Measurements from ENCODE around the gene CRK.

The CRK gene

DNA sequence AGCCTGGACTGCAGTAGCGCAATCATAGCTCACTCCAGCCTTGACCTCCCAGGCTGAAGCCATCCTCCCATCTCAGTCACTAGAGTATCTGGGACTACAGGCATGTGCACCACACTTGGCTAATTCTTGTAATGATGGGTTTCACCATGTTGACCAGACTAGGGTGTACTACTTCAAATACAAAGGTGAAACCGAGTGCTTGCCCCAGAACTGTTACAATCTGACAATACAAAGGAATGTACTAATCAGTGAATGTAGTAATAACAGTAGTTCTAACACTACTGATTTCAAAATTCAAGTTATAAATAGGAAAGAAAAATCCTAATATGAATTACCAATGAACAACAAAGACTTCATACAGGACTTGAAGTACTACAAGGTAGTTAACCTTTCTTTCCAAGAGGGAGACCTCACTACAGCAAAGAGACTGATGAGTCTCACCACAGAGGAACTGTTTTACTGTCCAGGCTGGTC, 24.4 kb downstream of the CRK start:
- no peak overlapping the region for H3K27ac ChIP-seq (replicated peaks)
- TF ChIP-seq, protein P1, sequence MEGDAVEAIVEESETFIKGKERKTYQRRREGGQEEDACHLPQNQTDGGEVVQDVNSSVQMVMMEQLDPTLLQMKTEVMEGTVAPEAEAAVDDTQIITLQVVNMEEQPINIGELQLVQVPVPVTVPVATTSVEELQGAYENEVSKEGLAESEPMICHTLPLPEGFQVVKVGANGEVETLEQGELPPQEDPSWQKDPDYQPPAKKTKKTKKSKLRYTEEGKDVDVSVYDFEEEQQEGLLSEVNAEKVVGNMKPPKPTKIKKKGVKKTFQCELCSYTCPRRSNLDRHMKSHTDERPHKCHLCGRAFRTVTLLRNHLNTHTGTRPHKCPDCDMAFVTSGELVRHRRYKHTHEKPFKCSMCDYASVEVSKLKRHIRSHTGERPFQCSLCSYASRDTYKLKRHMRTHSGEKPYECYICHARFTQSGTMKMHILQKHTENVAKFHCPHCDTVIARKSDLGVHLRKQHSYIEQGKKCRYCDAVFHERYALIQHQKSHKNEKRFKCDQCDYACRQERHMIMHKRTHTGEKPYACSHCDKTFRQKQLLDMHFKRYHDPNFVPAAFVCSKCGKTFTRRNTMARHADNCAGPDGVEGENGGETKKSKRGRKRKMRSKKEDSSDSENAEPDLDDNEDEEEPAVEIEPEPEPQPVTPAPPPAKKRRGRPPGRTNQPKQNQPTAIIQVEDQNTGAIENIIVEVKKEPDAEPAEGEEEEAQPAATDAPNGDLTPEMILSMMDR (IDR thresholded peaks at IDR 0.05; ENCODE audit: insufficient read depth, low read length), result no peak
- TF ChIP-seq POLR2AphosphoS5 (IDR thresholded peaks at IDR 0.05; ENCODE audit: low read depth), result no peak
- TF ChIP-seq REST (IDR thresholded peaks at IDR 0.05; ENCODE audit: insufficient replicate concordance, low read depth), result no peak
- no peak for TF ChIP-seq SPI1 (IDR thresholded peaks at IDR 0.05; ENCODE audit: borderline replicate concordance, low read depth)
- TF ChIP-seq GABPA (IDR thresholded peaks at IDR 0.05; ENCODE audit: low read depth), result no peak

GRCh38 chr17:1423456-1424135, 32.4 kb downstream of the CRK start:
- Histone ChIP-seq H3K4me3 (replicated peaks; ENCODE audit: insufficient read depth, low read length) (no peak overlapping the region), H3K27ac (replicated peaks) (no peak overlapping the region), H3K27me3 (ENCODE audit: insufficient read depth, poor library complexity, severe bottlenecking) (no peaks in the 10 kb centered on the region)
- no peak for DNase-seq (ENCODE audit: low read depth in 1 of 2, low spot score in 1 of 2)
- TF ChIP-seq REST (IDR thresholded peaks at IDR 0.05; ENCODE audit: insufficient replicate concordance, low read depth) (no peak), SPI1 (IDR thresholded peaks at IDR 0.05; ENCODE audit: borderline replicate concordance, low read depth) (no peak)

More for the DNA sequence above, 24.4 kb downstream of the CRK start:
- H3K27me3 ChIP-seq (ENCODE audit: insufficient read depth, poor library complexity, severe bottlenecking), result no peaks in the 10 kb centered on the region
- DNase-seq (ENCODE audit: low read depth in 1 of 2, low spot score in 1 of 2), result no peak
- no peak overlapping the region for H3K4me3 ChIP-seq (replicated peaks; ENCODE audit: insufficient read depth, low read length)

DNA sequence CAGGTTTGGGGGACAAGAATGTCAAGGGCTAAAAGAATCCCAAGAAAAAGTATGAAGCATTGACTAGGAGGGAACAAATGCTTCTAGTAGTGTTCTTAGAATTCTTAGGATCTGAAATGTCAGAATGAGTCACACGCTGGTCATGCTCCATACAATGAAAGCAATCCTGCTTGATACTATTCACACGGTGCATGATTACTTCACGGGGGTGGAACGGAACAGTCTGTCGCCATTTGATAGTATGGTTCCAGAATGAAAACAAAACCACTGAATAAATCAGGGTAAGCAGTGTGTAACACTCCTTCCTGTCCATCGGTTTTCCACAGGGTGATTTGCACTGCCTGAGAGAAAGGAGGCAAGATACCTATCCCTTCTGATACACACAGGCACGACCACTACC, 33.1 kb downstream of the CRK start:
- DNase-seq (ENCODE audit: low read depth in 1 of 2, low spot score in 1 of 2), result no peak
- Histone ChIP-seq H3K4me3 (replicated peaks; ENCODE audit: insufficient read depth, low read length) (no peak overlapping the region), H3K27ac (replicated peaks) (no peak overlapping the region), H3K27me3 (ENCODE audit: insufficient read depth, poor library complexity, severe bottlenecking) (no peaks in the 10 kb centered on the region)
- TF ChIP-seq GABPA (IDR thresholded peaks at IDR 0.05; ENCODE audit: low read depth) (no peak), POLR2AphosphoS5 (IDR thresholded peaks at IDR 0.05; ENCODE audit: low read depth) (no peak)

GRCh38 chr17:1421470-1421869, 34.6 kb downstream of the CRK start:
- no peak overlapping the region for H3K27ac ChIP-seq (replicated peaks)
- no peak for DNase-seq (ENCODE audit: low read depth in 1 of 2, low spot score in 1 of 2)
- no peak overlapping the region for H3K4me3 ChIP-seq (replicated peaks; ENCODE audit: insufficient read depth, low read length)
- no peaks in the 10 kb centered on the region for H3K27me3 ChIP-seq (ENCODE audit: insufficient read depth, poor library complexity, severe bottlenecking)
- TF ChIP-seq, protein P1 (IDR thresholded peaks at IDR 0.05; ENCODE audit: insufficient read depth, low read length), result no peak
- TF ChIP-seq SPI1 (IDR thresholded peaks at IDR 0.05; ENCODE audit: borderline replicate concordance, low read depth) (no peak), GABPA (IDR thresholded peaks at IDR 0.05; ENCODE audit: low read depth) (no peak), REST (IDR thresholded peaks at IDR 0.05; ENCODE audit: insufficient replicate concordance, low read depth) (no peak)

All from HL-60 (cell line).